HS-5 (cell line): ENCODE results near the gene MYL4.
A peak's percentile ranks its signal among the peaks of the same experiment; 100 is the strongest.
"Not testable (repeated sequence)": the region's sequence is repeated elsewhere in the genome, so short reads cannot be mapped to it uniquely, and the experiment has no call there.

Experiments used
- DNase-seq: peaks from one replicate; pipeline ENCODE4 v3.0.0-alpha.2; 2012; ENCODE audit warnings: low read depth

MYL4 gene

DNA sequence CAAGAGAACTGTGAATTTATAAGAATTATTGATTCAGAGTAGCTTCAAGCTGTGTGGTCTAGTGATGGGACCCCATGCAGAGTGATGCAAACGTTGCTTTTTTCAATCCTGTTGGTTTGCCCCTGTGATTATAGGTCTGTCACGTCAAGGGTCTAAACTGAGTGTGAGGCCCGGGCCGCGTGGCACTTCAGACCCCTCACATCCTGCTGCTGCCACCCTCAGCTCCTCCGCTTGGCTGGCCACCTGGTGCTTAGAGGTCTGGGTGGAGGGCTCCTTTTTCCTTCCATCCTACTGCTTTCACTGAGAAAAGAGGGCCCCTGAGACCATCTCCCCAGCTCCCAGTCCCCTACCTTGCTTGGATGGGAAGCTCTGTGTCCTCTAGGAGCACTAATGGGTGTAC lies 12.0 kb downstream of the MYL4 start:
- no peak for DNase-seq

DNA sequence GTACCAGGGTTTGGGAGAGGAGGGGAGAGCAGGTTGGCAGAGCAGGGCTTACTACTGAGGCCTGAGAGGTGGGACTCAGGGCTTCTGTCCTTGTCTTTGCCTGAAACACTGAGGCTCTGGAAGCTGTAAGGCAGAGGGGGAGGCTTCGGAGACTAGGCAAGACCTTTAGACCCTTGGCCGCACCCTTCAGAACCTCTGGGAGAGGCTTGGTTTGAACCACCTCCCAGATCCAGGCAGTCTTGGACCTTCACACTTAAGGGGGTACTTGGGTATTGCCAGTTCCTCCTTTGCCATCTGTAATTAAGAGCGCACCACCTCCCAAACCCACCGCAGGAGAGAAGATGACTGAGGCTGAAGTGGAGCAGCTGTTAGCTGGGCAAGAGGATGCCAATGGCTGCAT lies 12.9 kb downstream of the MYL4 start:
- DNase-seq = no peak

DNA sequence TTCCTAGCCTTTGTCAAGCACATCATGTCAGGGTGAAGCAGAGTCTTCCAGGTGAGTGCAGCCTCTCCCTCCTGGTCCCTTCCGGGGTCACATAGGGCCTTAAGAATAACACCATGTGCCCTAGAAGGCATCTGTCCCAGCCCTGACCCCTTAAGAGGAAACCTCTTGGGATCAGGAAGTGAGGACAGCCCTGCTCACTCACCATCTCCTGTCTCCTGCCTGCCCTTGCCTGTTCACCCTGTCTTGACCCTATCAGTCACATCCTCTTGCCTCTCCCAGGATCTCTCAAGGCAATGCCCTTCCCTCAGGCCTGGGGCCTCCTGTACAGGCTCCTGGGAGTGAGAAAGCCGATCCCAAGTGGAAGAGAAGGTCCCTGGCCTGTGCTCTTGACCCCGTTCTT lies 13.9 kb downstream of the MYL4 start:
- no peak for DNase-seq

DNA sequence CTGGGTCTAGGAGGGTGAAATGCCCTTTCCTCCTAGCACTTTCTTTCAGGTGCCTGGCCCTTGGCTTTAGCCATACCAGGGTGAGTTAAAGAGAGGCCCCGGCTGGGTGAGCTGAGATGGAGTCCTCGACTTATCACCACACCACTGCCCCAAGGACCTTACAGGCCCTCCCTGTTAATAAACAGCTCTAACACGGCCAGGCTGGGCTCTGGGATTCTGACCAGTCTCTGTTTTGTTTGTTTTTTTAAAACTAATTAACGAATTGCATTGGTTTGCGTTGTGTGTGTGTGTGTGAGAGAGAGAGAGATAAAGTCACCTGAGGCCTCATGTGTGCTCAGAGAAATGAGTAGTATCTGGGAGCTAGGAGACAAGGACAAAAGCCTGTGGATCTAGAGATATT lies 14.3 kb downstream of the MYL4 start:
- no peak for DNase-seq

DNA sequence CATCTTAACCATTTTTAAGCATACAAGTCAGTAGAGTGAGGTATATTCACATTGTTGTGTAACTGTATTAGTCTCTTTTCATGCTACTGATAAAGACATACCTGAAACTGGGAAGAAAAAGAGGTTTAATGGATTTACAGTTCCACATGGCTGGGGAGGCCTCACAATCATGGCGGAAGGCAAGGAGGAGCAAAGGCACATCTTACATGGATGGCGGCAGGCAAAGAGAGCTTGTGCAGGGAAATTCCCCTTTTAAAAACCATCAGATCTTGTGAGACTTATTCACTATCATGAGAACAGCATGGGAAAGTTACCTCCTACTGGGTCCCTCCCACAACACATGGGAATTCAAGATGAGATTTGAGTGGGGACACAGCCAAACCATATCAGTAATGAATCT lies 14.9 kb downstream of the MYL4 start:
- not testable (repeated sequence) for DNase-seq

DNA sequence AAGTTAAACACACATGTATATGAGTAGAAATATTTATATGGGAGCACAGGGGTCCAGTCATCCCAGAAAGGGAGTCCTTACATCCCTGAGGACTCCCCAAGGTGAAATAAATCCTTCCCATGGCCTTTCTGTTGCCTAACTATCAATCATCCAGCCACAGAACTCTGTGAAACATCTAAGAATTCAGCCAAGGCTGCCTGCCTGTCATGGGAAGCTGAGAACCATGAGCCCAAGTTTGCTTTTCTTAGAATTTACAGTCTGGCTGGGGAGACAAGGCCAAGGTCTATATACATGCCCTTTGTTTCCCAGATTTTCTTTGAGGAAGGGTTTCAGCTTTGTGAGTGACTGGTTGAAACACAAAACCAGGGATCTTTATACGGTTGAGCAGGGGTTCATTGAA lies 15.8 kb downstream of the MYL4 start:
- no peak for DNase-seq

DNA sequence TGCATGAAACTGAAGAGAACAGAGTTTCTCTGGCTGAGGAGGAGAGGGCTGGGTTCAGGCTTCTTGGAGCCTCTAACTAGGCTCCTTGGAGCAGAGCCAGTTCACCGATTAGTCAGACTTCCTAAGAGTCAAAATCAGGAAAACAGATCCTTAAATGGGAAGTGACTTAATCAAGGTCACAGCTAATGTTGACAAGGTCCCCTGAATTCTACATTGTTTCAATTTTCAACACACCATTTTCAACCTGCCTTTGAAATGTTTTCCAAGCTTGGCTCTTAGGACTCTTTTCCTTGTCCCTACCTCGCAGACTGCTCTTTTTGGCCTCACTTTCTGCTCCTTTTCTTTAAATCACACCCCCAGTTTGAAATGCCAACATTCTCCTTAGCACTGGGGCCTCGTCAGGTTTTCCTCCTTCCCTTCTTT lies 16.3 kb downstream of the MYL4 start:
- peak; percentile 89 for DNase-seq

DNA sequence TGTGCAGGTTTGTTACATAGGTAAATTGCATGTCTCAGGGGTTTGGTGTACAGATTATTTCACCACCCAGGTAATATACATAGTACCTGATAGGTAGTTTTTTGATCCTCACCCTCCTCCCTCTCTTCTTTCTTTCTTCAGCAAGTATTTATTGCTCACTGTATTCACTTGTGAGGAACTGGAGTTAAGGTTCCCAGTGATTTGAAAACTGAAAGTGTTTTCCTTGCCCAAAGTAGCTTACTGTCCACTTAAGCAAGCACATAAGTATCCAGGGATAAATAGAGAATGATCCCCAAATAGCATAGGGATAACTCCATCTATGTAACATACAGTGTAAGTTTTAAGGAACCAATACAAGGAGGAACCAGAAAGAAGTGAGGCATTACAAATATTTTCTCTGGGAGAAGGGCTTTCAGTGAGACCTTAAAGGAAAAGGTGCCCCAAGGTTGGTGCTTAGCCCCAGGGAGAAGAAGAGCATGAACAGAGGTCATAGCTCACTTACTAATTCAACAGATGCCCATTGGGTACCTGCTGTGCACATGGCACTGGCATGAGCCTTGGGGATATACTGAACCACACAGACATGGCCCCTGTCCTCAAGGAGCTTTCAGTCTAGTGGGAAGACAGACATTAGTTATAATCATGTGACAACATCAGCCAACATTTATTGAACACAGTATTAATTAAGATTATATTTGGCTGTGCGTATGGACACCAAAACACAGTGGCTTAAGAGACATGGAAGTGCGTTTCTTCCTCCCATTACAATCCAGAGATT lies 17.0 kb downstream of the MYL4 start:
- no peak for DNase-seq

DNA sequence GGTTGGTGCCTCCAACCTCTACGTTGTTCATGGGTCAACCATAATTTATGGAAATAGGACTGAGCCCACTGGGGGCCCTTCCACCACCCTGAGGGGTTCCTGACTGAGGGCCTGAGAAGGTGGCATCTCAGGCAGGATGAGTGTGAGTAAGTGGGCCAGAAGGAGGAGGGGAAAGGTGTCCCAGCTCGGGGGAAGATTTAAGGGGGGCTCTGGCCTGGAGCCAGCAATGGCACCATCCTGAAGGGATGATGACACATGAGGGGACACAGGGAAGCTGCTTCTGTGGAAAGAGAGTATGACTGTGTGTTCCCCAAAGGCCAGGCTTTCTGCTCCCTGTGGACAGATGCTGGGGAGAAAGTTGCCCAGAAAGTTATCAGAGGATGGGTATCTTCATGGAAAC lies 18.7 kb downstream of the MYL4 start:
- DNase-seq = no peak

DNA sequence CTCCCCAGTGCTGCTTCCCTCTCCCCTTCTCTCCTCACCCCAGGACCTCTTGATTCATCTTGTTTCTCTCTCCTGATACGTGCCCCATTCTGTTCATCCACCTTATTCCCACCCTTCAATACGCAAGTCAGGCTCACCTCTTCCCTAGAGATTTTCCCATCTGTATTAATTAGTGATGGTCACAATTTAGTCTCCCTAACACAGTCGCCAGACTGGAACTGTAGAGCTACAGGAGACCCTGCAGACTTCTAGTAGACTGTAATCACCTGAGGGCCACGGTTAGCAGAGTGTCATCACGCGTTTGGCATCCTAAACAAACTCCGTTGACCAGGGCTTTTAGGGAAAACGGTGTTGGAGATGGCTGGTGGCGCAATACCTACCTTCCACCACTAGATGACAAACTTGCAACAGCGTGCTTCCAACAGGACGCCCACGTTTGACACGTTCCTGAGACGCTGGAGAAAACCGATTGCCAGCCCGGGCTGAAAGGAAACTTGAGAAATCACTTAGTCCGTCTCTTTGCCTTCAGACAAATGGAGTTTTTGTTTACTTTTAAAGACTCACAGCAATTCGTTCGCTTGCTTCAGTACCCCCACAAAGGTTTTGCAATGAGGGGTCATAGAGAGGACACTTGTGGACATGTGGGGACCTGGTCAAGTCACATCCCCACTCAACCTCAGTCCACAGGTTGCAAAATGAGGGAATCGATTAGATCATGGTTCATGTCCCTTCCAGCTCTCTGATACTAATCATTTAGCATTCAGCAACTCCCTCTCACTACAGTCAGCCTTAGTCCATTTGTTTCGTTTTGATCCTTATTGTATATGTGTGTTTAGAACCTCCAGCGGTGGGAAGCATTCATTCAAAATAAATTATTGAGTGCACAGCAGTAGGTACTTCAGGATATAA lies 20.6 kb downstream of the MYL4 start:
- peak; percentile 89 for DNase-seq

DNA sequence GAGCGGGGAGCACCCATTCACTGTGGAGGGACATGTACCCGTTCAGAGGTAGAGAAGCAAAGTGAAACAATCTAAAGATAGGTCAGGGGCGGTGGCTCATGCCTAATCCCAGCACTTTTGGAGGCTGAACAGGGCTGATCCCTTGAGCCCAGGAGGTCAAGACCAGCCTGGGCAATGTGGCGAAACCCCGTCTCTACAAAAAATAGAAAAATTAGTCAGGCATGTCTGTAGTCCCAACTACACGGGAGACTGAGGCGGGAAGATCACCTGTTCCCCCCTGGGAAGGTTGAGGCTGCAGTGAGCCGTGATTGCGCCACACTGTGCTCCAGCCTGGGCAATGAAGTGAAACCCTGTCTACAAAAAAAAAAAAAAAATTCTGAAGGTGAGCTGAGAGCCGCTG lies 21.7 kb downstream of the MYL4 start:
- DNase-seq = no peak

DNA sequence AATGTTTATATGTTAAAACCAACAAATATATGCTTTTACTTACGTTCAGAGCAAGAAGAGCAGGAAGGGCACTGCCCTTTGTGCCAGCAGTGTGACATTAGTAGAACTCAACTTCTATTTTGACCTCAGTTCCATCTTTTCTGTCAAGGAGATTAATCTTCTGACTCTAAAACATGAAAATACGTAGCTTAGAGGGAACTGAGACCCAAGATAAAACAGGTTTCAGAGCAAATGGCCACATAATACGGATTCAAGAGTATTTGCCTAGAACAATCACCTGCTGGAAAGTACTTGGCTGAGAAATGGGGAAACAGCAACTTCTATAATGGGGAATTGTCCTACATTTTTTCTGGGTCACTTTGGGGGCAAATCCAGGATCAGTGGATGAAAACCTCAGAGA lies 22.2 kb downstream of the MYL4 start:
- DNase-seq = no peak

DNA sequence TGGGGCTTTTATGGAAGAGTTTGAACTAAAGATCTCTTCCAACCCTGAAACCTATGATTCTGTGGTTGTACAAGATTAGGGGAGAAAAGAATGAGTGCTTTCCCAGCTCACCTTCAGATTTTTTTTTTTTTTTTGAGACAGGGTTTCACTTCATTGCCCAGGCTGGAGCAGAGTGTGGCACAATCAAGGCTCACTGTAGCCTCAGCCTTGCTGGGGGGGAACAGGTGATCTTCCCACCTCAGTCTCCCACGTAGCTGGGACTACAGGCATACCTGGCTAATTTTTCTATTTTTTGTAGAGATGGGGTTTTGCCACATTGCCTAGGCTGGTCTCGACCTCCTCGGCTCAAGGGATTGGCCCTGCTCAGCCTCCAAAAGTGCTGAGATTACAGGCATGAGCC lies 22.7 kb downstream of the MYL4 start:
- DNase-seq = no peak

DNA sequence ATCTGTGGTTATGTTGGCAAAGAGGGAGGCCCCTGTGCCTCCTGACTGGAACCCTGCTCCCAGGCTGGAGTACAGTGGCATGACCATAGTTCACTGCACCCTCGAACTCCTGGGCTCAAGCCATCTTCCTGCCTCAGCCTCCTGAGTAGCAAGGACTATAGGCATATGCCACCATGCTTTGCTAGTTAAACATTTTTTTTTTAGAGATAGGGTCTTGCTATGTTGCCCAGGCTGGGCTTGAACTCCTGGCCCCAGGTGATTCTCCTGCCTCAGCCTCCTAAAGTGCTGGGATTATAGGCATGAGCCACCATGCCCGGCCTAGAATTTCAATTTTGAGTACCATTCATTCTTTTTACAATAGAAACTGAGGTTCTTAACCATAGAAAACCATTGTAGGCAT lies 23.3 kb downstream of the MYL4 start:
- no peak for DNase-seq

DNA sequence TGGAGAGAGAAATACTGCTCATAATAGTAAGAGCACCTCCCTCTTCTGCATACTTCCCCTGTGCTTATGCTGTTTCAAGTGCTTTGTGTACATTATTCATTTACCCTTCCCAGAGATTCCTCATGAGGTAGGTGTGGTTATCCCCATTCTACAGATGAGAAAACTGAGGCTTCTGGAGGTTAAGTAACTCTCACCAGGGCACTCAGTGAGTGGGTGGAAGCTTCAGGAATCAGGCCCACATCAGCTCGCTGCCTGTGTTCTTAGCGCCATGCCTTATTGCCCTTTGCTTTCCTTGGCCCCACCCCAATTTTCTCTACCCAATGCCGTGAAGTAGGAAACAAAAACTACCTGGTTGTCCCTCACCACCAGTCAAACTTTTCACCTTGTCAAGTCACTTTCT lies 26.4 kb downstream of the MYL4 start:
- no peak for DNase-seq

DNA sequence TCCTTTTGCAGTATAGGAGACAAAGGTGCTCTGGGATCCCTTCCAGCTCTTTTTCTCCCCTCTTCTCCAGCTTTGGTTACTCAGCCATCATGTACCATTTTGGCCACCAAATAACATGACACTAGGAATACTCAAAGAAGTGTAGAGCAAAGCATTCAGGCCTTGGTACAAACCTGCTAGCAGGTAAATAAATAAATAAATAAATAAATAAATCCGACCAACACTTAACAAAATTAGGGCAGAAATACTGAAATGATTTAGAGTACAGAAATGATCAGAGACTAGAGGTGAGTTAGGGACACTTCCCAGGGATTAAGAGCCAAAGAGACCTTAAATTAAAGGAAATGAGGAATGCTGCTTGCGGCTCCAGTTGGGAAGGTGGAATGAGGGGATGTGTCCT lies 26.8 kb downstream of the MYL4 start:
- DNase-seq = no peak

DNA sequence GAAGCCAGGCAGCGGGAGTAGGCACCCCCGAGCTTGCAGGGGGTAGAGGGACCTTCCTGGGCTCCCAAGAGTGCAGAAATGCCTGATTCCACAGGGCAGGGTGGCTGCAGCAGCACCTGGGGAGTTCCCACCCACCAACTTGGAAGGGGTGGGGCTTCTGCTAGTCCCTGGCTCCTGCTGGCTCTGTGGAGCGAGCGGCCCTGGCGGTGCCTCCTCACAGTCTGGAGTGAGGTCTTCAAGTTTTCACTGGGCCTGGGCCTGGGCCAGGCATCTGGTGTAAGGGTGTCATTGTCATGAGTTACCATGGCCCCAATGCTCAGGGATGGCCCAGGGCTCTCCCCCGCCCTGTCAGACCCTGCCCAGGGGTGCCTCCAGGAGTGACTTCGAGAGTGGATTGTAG lies 28.7 kb downstream of the MYL4 start:
- no peak for DNase-seq

DNA sequence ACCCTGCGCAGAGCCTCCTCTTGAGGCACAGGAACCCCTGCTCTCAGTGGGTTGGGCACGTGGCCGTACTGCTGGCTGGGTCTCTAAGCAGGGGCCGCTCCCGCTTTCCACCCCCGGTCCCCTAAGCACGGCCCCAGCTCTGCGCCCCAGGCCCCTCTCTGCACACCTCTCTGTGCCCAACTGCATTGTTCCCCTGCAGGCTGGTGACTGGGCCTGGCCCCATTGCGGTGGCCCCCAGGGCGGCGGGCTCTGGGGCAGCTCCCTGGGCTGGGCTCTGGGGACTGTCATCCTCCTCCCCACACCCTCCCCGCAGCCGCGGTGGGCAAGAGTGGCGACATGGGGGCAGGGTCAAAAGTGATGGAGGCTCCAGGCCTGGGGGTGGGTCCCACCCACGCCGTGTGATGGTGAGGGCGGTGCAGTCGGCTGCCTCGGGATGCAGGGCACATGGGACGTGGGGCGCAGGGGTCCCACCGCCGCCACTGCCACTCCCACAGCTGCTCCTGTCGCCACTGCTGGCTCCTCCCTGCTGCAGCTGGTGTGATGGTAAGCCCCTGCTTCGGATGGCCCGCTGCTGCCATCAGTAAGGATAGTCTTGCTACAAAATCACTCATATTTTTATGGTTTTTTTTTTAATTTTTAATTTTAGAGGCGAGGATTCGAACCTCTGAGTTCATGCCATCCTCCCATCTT lies 29.3 kb downstream of the MYL4 start:
- no peak for DNase-seq

DNA sequence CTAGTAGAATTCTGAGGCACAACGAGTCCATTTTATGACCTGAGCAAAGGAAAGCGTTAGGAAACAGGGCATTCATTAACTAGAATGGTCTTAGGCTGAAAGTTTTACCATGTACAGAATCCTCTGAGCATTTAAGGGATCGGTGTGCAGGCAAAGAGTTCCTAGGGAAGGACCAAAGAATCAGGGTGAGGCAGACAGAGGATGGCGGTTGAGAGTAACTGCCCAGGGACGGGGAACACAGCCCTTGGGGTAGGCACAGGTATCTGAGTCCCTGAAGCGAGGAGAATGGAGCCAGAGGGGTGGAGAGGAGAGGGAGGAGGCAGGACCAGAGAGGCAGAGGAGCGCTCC lies 30.4 kb downstream of the MYL4 start:
- no peak for DNase-seq

DNA sequence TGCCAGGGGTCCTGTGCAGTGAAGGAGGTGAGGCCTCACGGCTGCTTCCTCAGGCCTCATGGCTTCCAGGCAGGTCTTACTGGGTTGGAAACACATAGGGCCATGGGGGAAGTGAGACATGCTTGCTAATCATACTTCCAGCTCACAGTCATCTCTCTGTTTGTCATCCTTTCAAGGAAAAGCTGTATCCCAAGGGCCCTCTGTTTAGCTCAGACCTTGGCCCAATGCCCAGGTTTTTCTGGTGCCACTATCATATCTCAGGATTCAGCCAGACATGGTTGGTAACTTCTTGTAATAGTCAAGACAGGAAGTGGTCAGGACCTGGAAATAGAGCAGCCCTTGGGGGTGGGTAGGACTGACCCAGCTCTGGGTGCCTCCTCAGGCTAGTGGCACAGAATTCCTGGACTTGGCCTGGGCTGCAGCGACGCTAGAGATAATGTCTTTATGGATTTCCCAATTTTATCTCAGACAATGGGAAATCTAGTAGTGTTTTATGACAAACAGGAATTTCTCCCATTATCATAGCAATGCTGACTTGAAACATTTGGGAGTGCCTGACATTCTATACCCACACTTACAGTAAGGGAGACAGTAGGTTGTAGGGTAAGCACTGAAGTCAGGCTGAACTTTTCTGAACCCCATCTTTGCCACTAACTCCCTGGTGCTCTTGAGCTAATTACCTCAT lies 31.0 kb downstream of the MYL4 start:
- peak; percentile 100 for DNase-seq

DNA sequence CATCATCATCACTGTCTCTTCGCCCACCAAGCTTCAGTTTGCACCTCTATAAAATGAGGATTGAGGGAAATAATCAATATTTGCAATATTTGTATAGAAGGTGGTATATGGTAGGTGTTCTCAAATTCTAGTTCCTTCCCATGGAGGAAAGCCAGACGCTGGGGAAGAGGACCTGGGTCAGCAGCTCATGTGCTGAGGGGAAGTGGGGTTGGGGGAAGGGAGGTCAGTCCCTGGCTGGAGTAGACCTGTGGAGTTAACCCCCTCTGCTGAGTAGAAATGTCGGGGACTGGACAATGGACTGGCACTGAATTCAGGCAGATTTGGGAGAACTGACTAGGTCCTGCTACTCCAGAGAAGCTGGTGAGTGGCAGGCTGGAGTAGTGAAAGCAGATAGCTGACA lies 31.7 kb downstream of the MYL4 start:
- no peak for DNase-seq

DNA sequence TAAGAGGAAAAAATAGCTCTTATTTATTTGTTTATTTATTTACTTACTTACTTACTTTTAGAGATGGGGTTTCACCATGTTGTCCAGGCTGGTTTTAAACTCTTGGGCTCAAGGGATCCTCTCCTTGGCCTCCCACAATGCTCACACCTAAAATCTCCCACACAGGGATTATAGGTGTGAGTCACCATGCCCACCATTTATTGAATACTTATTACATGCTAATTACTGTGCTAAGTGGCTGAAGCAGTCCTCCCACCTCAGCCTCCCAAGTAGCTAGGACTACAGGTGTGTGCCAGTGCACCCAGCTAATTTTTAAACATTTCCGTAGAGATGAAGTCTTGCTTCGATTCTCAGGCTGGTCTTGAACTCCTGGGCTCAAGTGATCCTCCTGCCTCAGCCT lies 33.5 kb downstream of the MYL4 start:
- no peak for DNase-seq
